IMR-90 (cell line): ENCODE measurements around the gene DVL2. TPM values are rescaled to one million over a fixed set of nuclear protein-coding genes. Genes with fewer than 3 reads are reported as not detected.

ENCODE experiments used
- ATAC-seq: fragments of 200-7000 bp; cut with Tn5 transposase; 2 replicates; pipeline ENCODE4 v1.9.1; 2020; ENCODE audit warnings: low read depth, mild to moderate bottlenecking, moderate library complexity
- BruUV-seq: library from RNA; stranded (reverse); fragments of 400-500 nt; replicated peaks from 2 replicates; lab custom pipeline; 2021; lab: Mats Ljungman, UMichigan
- CTCF ChIA-PET: fragments of 300-600 bp; formaldehyde crosslinking; extraction: SDS; loops from one replicate; lab custom pipeline; 2021; ENCODE audit warnings: antibody characterized with exemption; lab: Yijun Ruan, JAX
- POLR2A ChIA-PET: fragments of 300-600 bp; sonication (Branson Sonifier 250); formaldehyde crosslinking; loops from one replicate; lab custom pipeline; 2022; ENCODE audit warnings: antibody characterized with exemption; ENCODE audit not compliant: unreplicated experiment; lab: Charles Lee
- DNase-seq: peaks from one replicate; pipeline ENCODE4 v3.0.0; 2013
- H2AFZ ChIP-seq: replicated peaks from 2 replicates; pipeline ENCODE3; 2013; ENCODE audit warnings: low read length, mild to moderate bottlenecking; ENCODE audit not compliant: poor library complexity
- H2AK5ac ChIP-seq: 2 replicates; pipeline ENCODE4 v1.6.1; 2013; ENCODE audit warnings: low read depth, low read length, inconsistent platforms
- H2AK9ac ChIP-seq: replicated peaks from 2 replicates; pipeline ENCODE3; 2013; ENCODE audit warnings: mild to moderate bottlenecking, low read depth, low read length, moderate library complexity; ENCODE audit not compliant: poor library complexity
- H2BK120ac ChIP-seq: 2 replicates; pipeline ENCODE4 v1.6.1; 2013; ENCODE audit warnings: low read depth, low read length, inconsistent platforms
- H2BK15ac ChIP-seq: 3 replicates; pipeline ENCODE4 v1.6.1; 2013; ENCODE audit warnings: low read depth, low read length, inconsistent platforms
- H2BK20ac ChIP-seq: 2 replicates; pipeline ENCODE4 v1.6.1; 2013; ENCODE audit warnings: low read depth, mild to moderate bottlenecking, inconsistent platforms, low read length, moderate library complexity
- H2BK5ac ChIP-seq: 2 replicates; pipeline ENCODE4 v1.6.1; 2013; ENCODE audit warnings: mild to moderate bottlenecking, low read depth, low read length, inconsistent platforms; ENCODE audit not compliant: poor library complexity, severe bottlenecking
- H3K14ac ChIP-seq: replicated peaks from 2 replicates; pipeline ENCODE4 v1.6.1; 2013; ENCODE audit warnings: low read depth, low read length, inconsistent platforms
- H3K18ac ChIP-seq: 2 replicates; pipeline ENCODE4 v1.6.1; 2013; ENCODE audit warnings: low read depth, low read length, control low read depth
- H3K23ac ChIP-seq: 2 replicates; pipeline ENCODE4 v1.6.1; 2013; ENCODE audit warnings: low read depth, low read length, inconsistent platforms
- H3K27ac ChIP-seq: 2 replicates; pipeline ENCODE4 v1.5.1; 2013; ENCODE audit warnings: mild to moderate bottlenecking, control low read depth, low read length; ENCODE audit not compliant: insufficient read depth
- H3K27me3 ChIP-seq: 2 replicates; pipeline ENCODE4 v1.6.1; 2013; ENCODE audit warnings: low read length; ENCODE audit not compliant: control insufficient read depth, insufficient read depth
- H3K36me3 ChIP-seq: 2 replicates; pipeline ENCODE4 v1.6.1; 2013; ENCODE audit warnings: low read length, mixed read lengths; ENCODE audit not compliant: control insufficient read depth, insufficient read depth
- H3K4ac ChIP-seq: 2 replicates; pipeline ENCODE4 v1.6.1; 2013; ENCODE audit warnings: low read depth, low read length, inconsistent platforms
- H3K4me1 ChIP-seq: 2 replicates; pipeline ENCODE4 v1.6.1; 2013; ENCODE audit warnings: low read length, mixed read lengths; ENCODE audit not compliant: control insufficient read depth, insufficient read depth
- H3K4me2 ChIP-seq: 2 replicates; pipeline ENCODE4 v1.6.1; 2013; ENCODE audit warnings: low read depth, mild to moderate bottlenecking, control low read depth, low read length, moderate library complexity
- H3K4me3 ChIP-seq: 2 replicates; pipeline ENCODE4 v1.5.1; 2013; ENCODE audit warnings: low read depth, mild to moderate bottlenecking, control low read depth, low read length, moderate library complexity; ENCODE audit not compliant: insufficient read depth
- H3K56ac ChIP-seq: 2 replicates; pipeline ENCODE4 v1.6.1; 2013; ENCODE audit warnings: low read length, inconsistent platforms; ENCODE audit not compliant: insufficient read depth; ENCODE audit errors: extremely low read depth
- H3K79me1 ChIP-seq, 2 experiments: 2 replicates each; pipeline ENCODE4 v1.6.1; 2013; ENCODE audit warnings: low read length in 2 of 2, inconsistent platforms in 1 of 2, low read depth in 1 of 2
- H3K9ac ChIP-seq: 2 replicates; pipeline ENCODE4 v1.6.1; 2013; ENCODE audit warnings: low read depth, low read length, control low read depth
- H3K9me1 ChIP-seq: 2 replicates; pipeline ENCODE4 v1.6.1; 2013; ENCODE audit warnings: low read length, inconsistent platforms; ENCODE audit not compliant: insufficient read depth
- H3K9me3 ChIP-seq: 2 replicates; pipeline ENCODE4 v1.6.1; 2013; ENCODE audit warnings: low read length; ENCODE audit not compliant: control insufficient read depth, insufficient read depth
- H4K20me1 ChIP-seq: 2 replicates; pipeline ENCODE4 v1.6.1; 2013; ENCODE audit warnings: low read length, inconsistent platforms; ENCODE audit not compliant: insufficient read depth
- H4K5ac ChIP-seq: 2 replicates; pipeline ENCODE4 v1.6.1; 2013; ENCODE audit warnings: mild to moderate bottlenecking, low read depth, low read length, control low read depth
- H4K8ac ChIP-seq, 2 experiments: 2 replicates each; pipeline ENCODE4 v1.6.1; 2013; ENCODE audit warnings: low read depth in 2 of 2, low read length in 2 of 2, control low read depth in 1 of 2, inconsistent platforms in 1 of 2
- H4K91ac ChIP-seq: 2 replicates; pipeline ENCODE4 v1.6.1; 2013; ENCODE audit warnings: low read depth, low read length, inconsistent platforms; ENCODE audit not compliant: insufficient read depth
- BHLHE40 ChIP-seq: fragments of 150-350 bp; IDR thresholded peaks from 2 replicates; pipeline ENCODE4 v1.6.1; 2016; ENCODE audit warnings: mild to moderate bottlenecking, low read depth, low read length
- CEBPB ChIP-seq: IDR thresholded peaks from 2 replicates; pipeline ENCODE4 v1.6.1; 2012; ENCODE audit warnings: low read depth, low read length, improper control_type of control experiment
- CHD1 ChIP-seq: IDR thresholded peaks from 2 replicates; pipeline ENCODE4 v1.6.1; 2012; ENCODE audit warnings: low read depth, low read length, improper control_type of control experiment
- FOS ChIP-seq: fragments of 150-350 bp; IDR thresholded peaks from 2 replicates; pipeline ENCODE4 v1.6.1; 2016; ENCODE audit warnings: low read depth, low read length
- MAFK ChIP-seq: IDR thresholded peaks from 2 replicates; pipeline ENCODE4 v1.6.1; 2012; ENCODE audit warnings: low read depth, low read length, improper control_type of control experiment
- MAZ ChIP-seq: IDR thresholded peaks from 2 replicates; pipeline ENCODE4 v1.6.1; 2012; ENCODE audit warnings: low read depth, mild to moderate bottlenecking, low read length, improper control_type of control experiment, moderate library complexity, borderline replicate concordance
- MXI1 ChIP-seq: IDR thresholded peaks from 2 replicates; pipeline ENCODE4 v1.6.1; 2012; ENCODE audit warnings: low read depth, mild to moderate bottlenecking, low read length, moderate library complexity, borderline replicate concordance
- NFE2L2 ChIP-seq: fragments of 150-350 bp; IDR thresholded peaks from 2 replicates; pipeline ENCODE4 v1.6.1; 2016; ENCODE audit warnings: low read depth, mild to moderate bottlenecking, low read length
- RAD21 ChIP-seq: IDR thresholded peaks from 2 replicates; pipeline ENCODE4 v1.6.1; 2012; ENCODE audit warnings: low read length, improper control_type of control experiment
- RCOR1 ChIP-seq: IDR thresholded peaks from 2 replicates; pipeline ENCODE4 v1.6.1; 2012; ENCODE audit warnings: mild to moderate bottlenecking, low read length, improper control_type of control experiment; ENCODE audit not compliant: insufficient replicate concordance
- SMC3 ChIP-seq: fragments of 150-350 bp; IDR thresholded peaks from 2 replicates; pipeline ENCODE4 v1.6.1; 2016; ENCODE audit warnings: low read depth, mild to moderate bottlenecking, antibody characterized with exemption, low read length, moderate library complexity
- USF2 ChIP-seq: fragments of 150-350 bp; IDR thresholded peaks from 2 replicates; pipeline ENCODE4 v1.6.1; 2017; ENCODE audit warnings: mild to moderate bottlenecking, antibody characterized with exemption, low read length, low read depth
- WGBS, 2 experiments: methylation state at CpG; one replicate each; pipeline versions ENCODE4 v1.1.5 to v1.1.7; 2013; ENCODE audit warnings: missing lambda C conversion rate in 2 of 2; ENCODE audit not compliant: insufficient read length in 1 of 2; ENCODE audit errors: extremely low coverage in 2 of 2; 5-methylcytosine and 5-hydroxymethylcytosine counted together
- dilution Hi-C: fragments of 300-500 bp; cut with HindIII; formaldehyde crosslinking; loops from one replicate; pipeline ENCODE4 v1.14.3; 2018; ENCODE audit warnings: low sequenced_read_pairs; ENCODE audit not compliant: unreplicated experiment
- in situ Hi-C: fragments of 300-500 bp; cut with MboI; formaldehyde crosslinking; loops from 3 replicates; pipeline ENCODE4 v1.14.3; 2019; ENCODE audit warnings: low sequenced_read_pairs, inconsistent platforms, mixed read lengths
- intact Hi-C: fragments of 100-400 bp; cut with micrococcal nuclease; formaldehyde crosslinking; loops from 2 replicates; pipeline ENCODE4 v1.10.0; 2022
- polyA plus RNA-seq, 3 experiments: library from polyadenylated mRNA; depleted of rRNA; stranded (reverse); fragments of >200 nt; gene quantifications; 2 replicates each; pipeline ENCODE4 v1.2.3, GENCODE V29; 2012; ENCODE audit warnings: low replicate concordance in 1 of 3
- total RNA-seq: library from RNA; depleted of rRNA; stranded (reverse); fragments of >200 nt; gene quantifications from 2 replicates; pipeline ENCODE4 v1.2.3, GENCODE V29; 2012

The DVL2 gene
- total and polyA plus RNA-seq, 2 of the 4 experiments (the other 2 are of a cell fraction): 11.8 to 21.3 TPM

- dilution Hi-C loops: no loop called here
Measured at GRCh38 chr17:7236808-7237207, 2.5 kb upstream of the DVL2 start.

More at GRCh38 chr17:7236808-7237207, 2.5 kb upstream of the DVL2 start:
- Histone ChIP-seq H3K36me3 (peaks cover 36% of the 10 kb centered on the region), H3K23ac (peak overlapping the region; percentile 68; the same call in 1 of the 2 replicates), H2AK9ac (no peak overlapping the region), H2BK5ac (no peak overlapping the region), H3K9ac (no peak overlapping the region), H3K56ac (no peak overlapping the region), H4K8ac (no peak overlapping the region), H4K20me1 (peaks cover 44% of the 10 kb centered on the region), H4K5ac (no peak overlapping the region), H2BK120ac (no peak overlapping the region), H3K27me3 (no peaks in the 10 kb centered on the region), H3K9me1 (peaks cover 8% of the 10 kb centered on the region), H4K91ac (no peak overlapping the region), H2BK15ac (no peak overlapping the region), H3K79me1 (peaks cover 24 to 75% of the 10 kb centered on the region in 2 experiments), H2BK20ac (no peak overlapping the region), H3K4me1 (peaks cover 11% of the 10 kb centered on the region), H3K27ac (no peak overlapping the region), H3K9me3 (no peaks in the 10 kb centered on the region), H3K4me2 (no peak overlapping the region), H3K4ac (0 out of 2 replicates have a peak overlapping the region, but pooled peaks have one; percentile 74), H3K4me3 (no peak overlapping the region), H2AFZ (no peak overlapping the region), H3K18ac (no peak overlapping the region), H3K14ac (no peak overlapping the region), H2AK5ac (no peak overlapping the region)
- CTCF ChIA-PET: no interaction called here
- TF ChIP-seq BHLHE40 (no peak), CEBPB (no peak), RCOR1 (no peak), RAD21 (no peak), CHD1 (no peak), MXI1 (no peak), NFE2L2 (no peak), USF2 (no peak), MAFK (no peak), FOS (no peak), SMC3 (no peak), MAZ (no peak)
- in situ Hi-C loops: loop anchor here (25.0 kb wide), 1 partner anchor 925 kb away; the partner anchor contains the start of genes PER1 and VAMP2
- 90% methylated on average over 6 of the region's 6 CpGs; no CpG with 5 or more reads in 1 of the 2 experiments for WGBS, 2 experiments
- no TSS peak for BruUV-seq
- POLR2A ChIA-PET: no interaction called here
- intact Hi-C loops: loop anchor here (5.0 kb wide), 1 partner anchor 60 kb away; no protein-coding TSS in a partner anchor
- DNase-seq (no peak), ATAC-seq (no peak)
